GM19193 (cell line): ENCODE results near the gene ARHGAP26.

Experiments
- POLR2A ChIP-seq: IDR thresholded peaks from 4 replicates; pipeline ENCODE4 v1.6.1; 2011; ENCODE audit not compliant: insufficient read depth, insufficient read length; ENCODE audit errors: extremely low read depth

ARHGAP26 gene

DNA sequence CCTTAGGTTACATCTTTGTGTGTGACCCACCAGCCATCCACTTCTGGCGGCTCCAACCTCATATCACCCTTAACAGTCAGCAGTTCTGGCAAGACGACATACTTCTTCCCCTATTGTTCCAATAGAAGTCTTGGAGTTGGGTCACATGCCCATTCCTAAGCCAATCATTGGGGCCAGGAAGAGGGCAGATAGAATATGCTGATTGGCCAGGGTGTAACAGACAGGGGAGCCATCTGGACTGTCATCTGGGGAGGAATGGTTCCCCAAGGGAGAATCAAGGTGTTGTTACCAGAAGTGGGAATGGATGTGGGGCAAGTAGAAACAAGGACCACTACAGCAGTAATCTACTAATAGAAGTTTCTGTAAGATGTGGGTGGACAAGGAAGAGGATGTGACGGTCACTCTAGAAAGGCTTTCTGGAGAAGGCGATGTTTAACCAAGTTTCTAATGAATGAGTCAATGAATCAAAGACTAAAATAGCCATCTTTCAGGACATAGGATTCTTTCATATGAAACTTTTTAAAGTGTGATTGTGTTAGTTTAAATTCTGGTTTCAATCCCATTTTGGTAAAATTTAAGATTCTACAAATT, 200.4 kb downstream of the ARHGAP26 start:
- no peak for TF ChIP-seq POLR2A

DNA sequence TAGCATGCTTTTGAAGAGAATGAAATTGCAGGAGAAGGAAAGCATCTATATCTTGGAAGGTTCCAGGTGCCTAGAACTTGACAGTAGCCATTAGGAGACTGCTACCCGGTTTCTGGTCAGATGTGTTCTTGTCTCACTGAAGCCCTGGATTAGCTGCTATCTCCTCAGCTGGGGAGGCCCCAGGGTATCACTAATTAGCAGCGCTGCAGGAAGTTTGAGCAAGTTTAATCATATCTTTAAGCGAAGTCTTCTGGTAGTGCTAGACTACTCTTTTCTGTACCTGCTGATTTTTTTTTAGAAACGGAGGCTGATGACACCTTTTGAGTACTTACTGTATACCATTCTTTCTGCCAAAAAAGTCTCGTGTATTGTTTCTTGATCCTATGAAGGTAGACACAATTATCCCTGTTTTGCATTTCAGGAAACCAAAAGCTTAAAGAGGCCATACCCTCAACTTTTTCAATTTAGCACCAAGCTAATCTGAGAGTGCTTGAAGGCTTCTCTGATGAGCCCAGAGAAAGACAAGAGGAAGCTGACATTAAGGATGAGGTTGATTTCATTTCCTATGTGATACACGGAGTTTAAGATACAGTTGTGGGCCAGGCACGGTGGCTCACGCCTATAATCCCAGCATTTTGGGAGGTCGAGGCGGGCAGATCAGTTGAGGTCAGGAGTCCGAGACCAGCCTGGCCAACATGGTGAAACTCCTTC, 201.3 kb downstream of the ARHGAP26 start:
- no peak for TF ChIP-seq POLR2A

DNA sequence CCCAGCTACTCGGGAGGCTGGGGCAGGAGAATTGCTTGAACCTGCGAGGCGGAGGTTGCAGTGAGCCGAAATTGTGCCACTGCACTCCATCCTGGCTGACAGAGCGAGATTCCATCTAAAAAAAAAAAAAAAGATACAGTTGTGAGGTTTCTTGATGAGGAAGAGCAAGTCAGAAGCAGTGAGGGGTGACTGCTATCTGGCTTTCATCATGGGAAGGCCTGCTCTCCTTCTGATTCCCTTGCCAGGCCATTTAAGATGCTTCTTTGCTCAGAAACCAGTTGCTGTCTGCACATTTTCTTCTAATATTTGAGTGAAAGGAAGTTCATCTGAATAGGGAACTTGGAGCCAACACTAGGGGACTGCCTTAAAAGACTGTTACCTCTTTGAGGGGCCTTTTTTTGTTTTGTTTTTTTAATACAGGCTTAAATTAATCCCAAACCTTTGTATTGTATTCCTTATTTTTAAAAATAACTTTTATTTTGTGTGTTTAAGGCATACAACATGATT, 201.9 kb downstream of the ARHGAP26 start:
- no peak for TF ChIP-seq POLR2A

DNA sequence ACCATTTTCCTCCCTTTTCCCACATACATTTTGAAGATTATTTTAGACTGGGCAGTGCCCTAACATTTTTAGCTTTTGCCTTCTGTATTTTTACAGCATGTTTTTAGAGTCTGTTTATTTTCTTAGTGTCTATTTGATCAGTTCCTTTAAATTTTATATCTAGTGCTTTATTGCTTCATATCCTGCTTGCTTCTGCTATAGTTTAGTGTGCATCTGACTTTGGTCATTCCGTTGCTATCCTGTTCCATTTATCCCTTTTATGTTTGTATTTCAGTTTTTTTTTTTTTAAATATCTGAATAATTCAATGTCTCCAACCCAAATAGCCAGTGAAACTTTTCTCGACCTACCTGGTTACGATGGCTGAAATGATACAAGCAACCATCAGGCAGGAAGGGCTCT, 203.8 kb downstream of the ARHGAP26 start:
- TF ChIP-seq POLR2A, result no peak

DNA sequence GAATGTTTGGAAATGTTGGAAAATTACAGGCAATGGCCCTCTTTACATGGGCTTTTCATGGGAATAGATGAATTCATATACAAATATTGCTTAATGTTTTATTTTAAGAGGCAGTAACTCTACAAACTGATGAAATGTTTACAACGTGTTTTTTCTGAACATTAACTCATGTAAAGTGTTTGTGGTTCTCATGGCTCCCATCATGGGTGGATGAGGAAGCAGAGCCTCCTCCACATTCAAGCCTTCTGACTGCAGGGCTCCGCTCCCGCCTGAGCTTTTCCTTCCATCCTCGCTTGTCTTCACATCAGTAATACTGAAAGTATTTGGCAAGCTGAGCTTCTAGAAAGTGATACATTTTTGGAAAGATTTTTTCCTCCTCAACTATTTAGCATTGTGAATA, 204.2 kb downstream of the ARHGAP26 start:
- no peak for TF ChIP-seq POLR2A

DNA sequence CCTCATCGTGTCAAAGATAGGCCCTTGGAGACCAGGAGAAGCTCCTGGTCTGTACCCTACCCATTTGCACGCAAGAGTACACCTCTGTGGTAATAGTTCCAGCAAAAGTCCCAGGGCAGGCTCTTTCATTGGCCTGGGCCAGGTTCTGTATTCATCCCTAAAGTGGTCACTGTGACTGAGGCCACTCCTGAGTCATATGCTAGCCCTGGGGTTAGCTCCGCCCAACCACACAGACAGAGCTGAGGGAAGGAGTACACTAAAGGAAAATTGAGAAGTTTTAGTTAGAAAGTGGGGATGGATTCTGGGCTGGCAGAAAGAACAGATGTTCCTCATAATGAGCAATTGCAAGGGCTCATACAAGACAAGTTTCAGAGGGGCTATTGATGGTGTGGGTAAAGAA, 206.7 kb downstream of the ARHGAP26 start:
- TF ChIP-seq POLR2A, result no peak

DNA sequence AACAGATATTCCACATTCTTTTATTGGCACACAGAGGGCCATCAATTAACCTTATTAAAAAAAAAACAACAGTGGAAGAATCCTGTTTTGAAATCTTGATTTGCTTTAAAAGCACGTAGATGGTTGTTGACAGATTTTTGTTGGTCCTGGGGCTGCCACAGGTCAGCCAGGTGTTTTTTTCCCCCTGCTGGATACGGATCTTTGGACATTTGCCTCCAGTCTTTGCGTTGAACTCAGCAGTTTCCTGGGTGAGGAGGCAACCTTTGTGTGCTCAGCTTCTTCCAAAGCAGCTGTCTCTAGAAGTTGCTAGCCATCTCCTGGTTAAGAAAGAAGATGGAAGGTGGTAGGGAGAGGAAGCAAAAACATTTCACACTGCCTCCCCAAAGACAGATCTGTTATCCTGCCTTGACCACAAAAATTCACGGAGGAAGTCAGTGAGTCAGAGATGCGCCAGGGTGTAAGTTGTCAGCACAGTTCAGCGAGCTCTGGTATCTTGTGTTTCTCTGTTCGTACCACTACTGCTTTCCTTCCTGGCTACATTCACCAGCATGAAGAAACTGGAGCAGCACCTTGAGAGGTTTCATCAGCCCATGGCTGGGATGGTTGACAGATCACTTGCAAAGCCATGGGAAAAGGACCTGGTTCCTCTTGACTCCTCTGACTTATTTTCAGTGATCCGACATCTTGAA, 207.3 kb downstream of the ARHGAP26 start:
- no peak for TF ChIP-seq POLR2A

DNA sequence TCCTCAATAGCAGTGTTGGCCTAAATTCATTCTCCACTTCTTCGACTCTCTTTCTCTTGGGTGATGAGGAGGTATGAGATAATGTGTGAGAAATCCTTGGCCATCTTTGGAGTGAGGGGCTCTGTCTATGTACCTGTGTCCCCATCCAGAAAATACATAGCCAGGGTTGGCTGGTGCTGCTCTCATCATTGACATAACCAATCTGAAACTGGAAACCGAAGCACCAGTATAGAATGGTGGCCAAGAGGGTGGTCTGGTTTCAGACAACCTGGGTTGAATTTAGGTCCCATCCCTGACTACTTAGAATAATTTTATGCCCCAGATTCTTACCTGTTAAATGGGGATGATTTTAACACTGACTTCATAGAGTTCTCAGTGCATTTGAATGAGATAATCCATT, 208.1 kb downstream of the ARHGAP26 start:
- TF ChIP-seq POLR2A, result no peak

DNA sequence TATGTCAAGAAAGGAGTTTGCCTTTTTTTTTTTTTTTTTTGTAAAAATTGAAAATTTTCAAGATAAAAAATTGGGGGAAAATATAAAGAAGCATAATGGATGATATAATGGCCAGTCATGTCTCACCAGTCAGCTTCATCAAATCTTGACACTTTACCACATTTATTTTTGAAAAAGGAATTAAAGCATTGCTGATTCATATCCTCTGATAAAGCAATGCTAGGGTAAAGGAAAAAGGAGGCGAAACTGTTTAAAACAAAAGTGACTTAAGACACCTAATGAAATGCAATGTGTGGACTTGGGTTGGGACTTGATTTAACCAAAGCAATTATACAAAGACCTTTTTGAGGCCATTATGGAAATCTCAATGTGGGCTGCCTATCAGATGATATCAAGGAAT, 208.5 kb downstream of the ARHGAP26 start:
- TF ChIP-seq POLR2A, result no peak

DNA sequence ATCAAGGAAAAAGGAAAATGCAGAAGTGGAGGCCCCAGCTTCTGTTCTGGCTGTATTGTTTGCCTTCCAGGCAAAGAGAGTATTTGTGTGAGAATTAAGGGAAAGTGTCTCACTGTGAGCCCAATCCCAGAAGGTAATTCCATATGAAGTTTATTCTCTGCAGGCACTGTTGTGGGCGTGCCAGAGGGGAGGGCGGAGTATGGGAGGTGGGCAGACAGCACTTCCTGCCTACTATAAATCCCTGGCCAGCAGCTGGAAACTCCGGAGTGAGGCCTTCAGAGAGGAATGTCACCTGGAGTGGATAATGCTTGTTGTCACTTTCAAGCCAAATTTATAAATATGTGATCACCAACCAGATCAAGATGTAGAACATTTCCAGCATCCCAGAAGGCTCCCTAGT, 209.5 kb downstream of the ARHGAP26 start:
- no peak for TF ChIP-seq POLR2A

DNA sequence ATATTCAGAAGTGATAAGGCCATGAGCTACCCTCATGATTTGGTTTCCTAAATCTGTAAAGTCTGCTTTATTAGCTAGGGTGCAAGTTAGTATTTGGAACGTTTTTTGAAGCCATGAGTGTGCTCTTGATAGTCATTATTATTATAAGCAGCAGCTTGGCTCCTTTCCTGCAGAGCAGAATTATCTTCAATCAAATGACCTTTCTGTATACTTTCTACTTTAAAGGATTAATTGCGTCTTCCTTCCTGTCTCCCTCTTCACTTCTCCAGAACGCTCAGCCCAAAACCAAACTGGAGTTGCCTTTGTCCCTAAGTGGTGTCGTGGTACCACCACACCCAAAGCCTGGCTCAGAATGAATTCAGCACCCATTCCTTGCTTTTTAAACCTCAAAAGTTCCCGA, 211.3 kb downstream of the ARHGAP26 start:
- no peak for TF ChIP-seq POLR2A

DNA sequence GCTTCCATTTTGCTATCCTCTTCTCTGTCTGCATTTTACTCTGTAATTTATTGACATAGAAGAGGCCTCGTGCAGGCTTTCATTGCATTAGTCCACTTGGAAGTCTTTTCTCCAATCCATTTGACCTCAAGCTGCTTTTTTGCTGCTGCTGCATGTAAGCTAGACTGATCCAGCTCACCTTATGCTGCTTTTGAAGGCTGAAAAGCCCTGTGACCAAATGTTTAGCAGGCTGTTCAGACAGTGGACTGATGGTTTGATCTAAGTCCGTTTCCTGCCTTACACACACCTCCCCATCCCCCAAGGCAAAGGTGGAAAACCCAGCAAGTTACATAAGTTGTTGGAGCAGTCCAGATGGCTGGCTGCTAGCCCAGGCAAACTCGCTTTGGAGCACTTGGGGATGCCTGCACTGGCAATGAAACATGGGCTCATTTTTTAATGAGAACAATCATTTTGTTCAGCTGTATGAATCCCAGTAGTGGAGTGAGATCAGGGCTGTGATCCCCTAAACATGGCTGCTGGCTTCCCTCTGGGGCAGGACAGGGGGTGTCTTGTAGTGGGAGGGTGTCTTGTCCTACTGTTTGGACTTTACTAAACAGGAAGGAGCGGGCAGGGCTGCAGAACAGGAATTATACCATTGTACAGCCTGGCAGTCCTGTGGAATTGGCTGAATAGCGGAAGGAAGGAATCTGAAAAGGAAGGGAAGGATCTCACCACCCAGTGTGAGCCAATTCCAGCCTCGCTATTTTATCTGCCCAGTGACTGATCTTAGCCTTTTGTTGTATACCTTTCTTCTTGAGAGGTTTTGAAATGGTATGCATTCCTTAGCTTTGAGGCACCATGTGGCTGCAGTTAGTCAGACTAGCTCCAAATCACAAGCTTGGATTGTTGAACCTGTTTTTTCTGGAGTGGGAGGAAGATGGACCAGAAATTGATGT, 212.0 kb downstream of the ARHGAP26 start:
- no peak for TF ChIP-seq POLR2A

DNA sequence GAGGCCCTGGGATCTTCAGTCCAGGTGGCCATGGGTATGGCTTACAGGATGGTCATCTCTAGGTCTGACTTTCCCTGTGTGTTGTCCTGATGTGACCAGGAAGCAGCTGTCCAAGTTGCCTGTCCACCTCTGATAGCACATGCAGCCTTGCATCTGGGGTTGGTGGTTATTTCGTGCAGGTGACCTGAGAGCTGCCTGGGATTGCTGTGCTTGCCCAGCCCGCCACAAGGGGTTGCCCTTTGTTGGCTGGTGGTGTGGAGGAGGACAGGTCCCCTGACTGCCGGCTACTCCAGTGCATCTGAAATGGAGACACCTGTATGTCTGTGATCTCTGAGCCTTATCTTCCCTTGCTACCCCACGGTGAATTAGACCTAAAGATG, 212.6 kb downstream of the ARHGAP26 start:
- TF ChIP-seq POLR2A, result no peak

DNA sequence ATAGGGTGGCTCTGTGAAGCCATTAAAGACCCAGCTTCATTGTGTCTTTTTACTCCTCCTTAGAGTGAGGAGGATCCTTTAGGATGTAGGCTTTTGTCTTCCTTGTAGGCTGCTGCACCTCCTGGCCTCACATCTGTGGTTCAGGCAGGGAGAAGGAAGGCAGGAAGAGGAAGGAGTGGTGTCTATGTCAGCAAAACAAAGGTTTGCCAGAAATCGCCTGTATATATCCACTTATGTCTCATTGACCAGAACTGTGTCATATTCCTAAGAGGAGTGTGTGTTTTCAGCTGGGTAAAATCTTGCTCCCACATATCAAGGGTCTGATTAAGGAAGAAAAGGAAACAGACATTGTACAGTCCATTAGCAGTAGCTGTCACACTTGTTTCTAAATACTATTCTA, 213.8 kb downstream of the ARHGAP26 start:
- no peak for TF ChIP-seq POLR2A

DNA sequence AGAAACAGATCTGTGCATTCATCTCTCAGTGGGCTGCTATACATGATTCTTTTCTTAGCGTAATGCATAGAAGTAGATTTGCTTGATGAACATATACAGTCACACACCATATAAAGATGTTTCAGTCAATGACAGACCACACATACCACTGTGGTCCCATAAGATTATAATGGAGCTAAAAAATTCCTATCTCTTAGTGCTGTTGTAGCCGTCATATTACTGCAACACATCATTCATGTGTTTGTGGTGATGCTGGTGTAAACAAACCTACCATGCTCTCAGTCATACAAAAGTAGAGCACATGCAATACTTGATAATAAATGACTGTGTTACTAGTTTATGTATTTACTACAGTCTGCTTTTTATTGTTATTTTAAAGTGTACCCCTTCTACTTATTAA, 214.3 kb downstream of the ARHGAP26 start:
- TF ChIP-seq POLR2A, result no peak
